Thyroid gland (tissue), 4 donors: ENCODE results near the gene SF1. TPM values are rescaled to one million over a fixed set of nuclear protein-coding genes. Genes with fewer than 3 reads are reported as not detected.

ENCODE experiments used
- DNase-seq, 2 donors: peaks; one replicate each; pipeline ENCODE4 v3.0.0-alpha.2; 2019
- H3K27ac ChIP-seq, 3 donors: fragments of 200-600 bp; sonication (generic); 1 replicate in 2 of 3; 2 replicates in 1 of 3; pipeline ENCODE4 v1.5.1; 2016 to 2019; ENCODE audit warnings: mild to moderate bottlenecking in 1 of 3, moderate library complexity in 1 of 3
- H3K27me3 ChIP-seq: fragments of 200-600 bp; sonication (generic); one replicate; pipeline ENCODE4 v1.5.1; 2019
- H3K36me3 ChIP-seq, 2 donors: fragments of 200-600 bp; sonication (generic); one replicate each; pipeline ENCODE4 v1.5.1; 2016 to 2019
- H3K4me1 ChIP-seq, 2 donors: fragments of 200-600 bp; sonication (generic); one replicate each; pipeline ENCODE4 v1.5.1; 2017 to 2019
- H3K4me3 ChIP-seq, 3 donors: fragments of 200-600 bp; sonication (generic); replicated peaks in 1 of 3; 1 replicate in 2 of 3; 2 replicates in 1 of 3; pipeline ENCODE4 v1.5.1; 2016; ENCODE audit warnings: mild to moderate bottlenecking in 1 of 3
- H3K9me3 ChIP-seq: fragments of 200-600 bp; sonication (generic); one replicate; pipeline ENCODE4 v1.5.1; 2017
- POLR2A ChIP-seq, 2 donors: fragments of 450-650 bp; IDR thresholded peaks; one replicate each; pipeline ENCODE4 v1.6.1; 2017; ENCODE audit warnings: antibody characterized with exemption in 2 of 2, mild to moderate bottlenecking in 2 of 2, moderate library complexity in 1 of 2
- WGBS, 2 donors: methylation state at CpG; one replicate each; pipeline ENCODE4 v1.1.5; 2017; 5-methylcytosine and 5-hydroxymethylcytosine counted together
- intact Hi-C: fragments of 100-400 bp; cut with DNase I; formaldehyde crosslinking; loops from one replicate; pipeline ENCODE4 v1.15.1; 2023
- total RNA-seq, 4 donors: library from RNA; depleted of rRNA; stranded (reverse); fragments of >200 nt; gene quantifications; one replicate each; pipeline ENCODE4 v1.2.3, GENCODE V29; 2016
- TF ChIP-seq, protein P1 (sequence below), 6 experiments: fragments of 200-600 bp in 3 of 6; fragments of 450-650 bp in 3 of 6; sonication (generic) in 3 of 6; IDR thresholded peaks; one replicate each; pipeline ENCODE4 v1.5.1; 2016 to 2019; ENCODE audit warnings: antibody characterized with exemption in 6 of 6, mild to moderate bottlenecking in 2 of 6, inconsistent platforms in 1 of 6, moderate library complexity in 1 of 6

The SF1 gene
- total RNA-seq, 4 donors from 2014 or later = 171 to 419 (median 297) TPM

- TF ChIP-seq, protein P1, sequence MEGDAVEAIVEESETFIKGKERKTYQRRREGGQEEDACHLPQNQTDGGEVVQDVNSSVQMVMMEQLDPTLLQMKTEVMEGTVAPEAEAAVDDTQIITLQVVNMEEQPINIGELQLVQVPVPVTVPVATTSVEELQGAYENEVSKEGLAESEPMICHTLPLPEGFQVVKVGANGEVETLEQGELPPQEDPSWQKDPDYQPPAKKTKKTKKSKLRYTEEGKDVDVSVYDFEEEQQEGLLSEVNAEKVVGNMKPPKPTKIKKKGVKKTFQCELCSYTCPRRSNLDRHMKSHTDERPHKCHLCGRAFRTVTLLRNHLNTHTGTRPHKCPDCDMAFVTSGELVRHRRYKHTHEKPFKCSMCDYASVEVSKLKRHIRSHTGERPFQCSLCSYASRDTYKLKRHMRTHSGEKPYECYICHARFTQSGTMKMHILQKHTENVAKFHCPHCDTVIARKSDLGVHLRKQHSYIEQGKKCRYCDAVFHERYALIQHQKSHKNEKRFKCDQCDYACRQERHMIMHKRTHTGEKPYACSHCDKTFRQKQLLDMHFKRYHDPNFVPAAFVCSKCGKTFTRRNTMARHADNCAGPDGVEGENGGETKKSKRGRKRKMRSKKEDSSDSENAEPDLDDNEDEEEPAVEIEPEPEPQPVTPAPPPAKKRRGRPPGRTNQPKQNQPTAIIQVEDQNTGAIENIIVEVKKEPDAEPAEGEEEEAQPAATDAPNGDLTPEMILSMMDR (IDR thresholded peaks at IDR 0.05) = peak in 5 of 6 experiments; percentile 48 to 70 (median 52)
- no peak for TF ChIP-seq POLR2A (IDR thresholded peaks at IDR 0.05)
- Histone ChIP-seq H3K36me3 (no peaks in the 10 kb centered on the region), H3K4me1 (peaks cover 32 to 54% of the 10 kb centered on the region in 2 donors), H3K9me3 (no peaks in the 10 kb centered on the region), H3K27me3 (peaks cover 27% of the 10 kb centered on the region), H3K27ac (peak overlapping the region in 2 of 3 donors; percentile 57 to 60), H3K4me3 (peak overlapping the region in 1 of 3 donors; percentile 40)
- WGBS, 2 donors = 0 to 2% methylated on average over 5 to 7 of the region's 58 CpGs
- intact Hi-C loops = no loop called here
- peak; percentile 42 to 50 for DNase-seq
Observed at GRCh38 chr11:64742889-64743590, 35.3 kb downstream of the SF1 start.

- peak overlapping the region in 2 of 3 donors; percentile 57 to 60 for H3K27ac ChIP-seq
- H3K9me3 ChIP-seq = no peaks in the 10 kb centered on the region
- H3K36me3 ChIP-seq = no peaks in the 10 kb centered on the region
- H3K27me3 ChIP-seq = peaks cover 27% of the 10 kb centered on the region
- DNase-seq = no peak
- WGBS, 2 donors = 11 to 22% methylated on average over 25 to 39 of the region's 54 CpGs
- intact Hi-C loops = no loop called here
- peaks cover 29 to 51% of the 10 kb centered on the region in 2 donors for H3K4me1 ChIP-seq
- TF ChIP-seq, protein P1 (IDR thresholded peaks at IDR 0.05) = no peak
- TF ChIP-seq POLR2A (IDR thresholded peaks at IDR 0.05) = no peak
- H3K4me3 ChIP-seq = peak overlapping the region in 1 of 3 donors; percentile 40
Observed at GRCh38 chr11:64742087-64742888, 36.1 kb downstream of the SF1 start.

DNA sequence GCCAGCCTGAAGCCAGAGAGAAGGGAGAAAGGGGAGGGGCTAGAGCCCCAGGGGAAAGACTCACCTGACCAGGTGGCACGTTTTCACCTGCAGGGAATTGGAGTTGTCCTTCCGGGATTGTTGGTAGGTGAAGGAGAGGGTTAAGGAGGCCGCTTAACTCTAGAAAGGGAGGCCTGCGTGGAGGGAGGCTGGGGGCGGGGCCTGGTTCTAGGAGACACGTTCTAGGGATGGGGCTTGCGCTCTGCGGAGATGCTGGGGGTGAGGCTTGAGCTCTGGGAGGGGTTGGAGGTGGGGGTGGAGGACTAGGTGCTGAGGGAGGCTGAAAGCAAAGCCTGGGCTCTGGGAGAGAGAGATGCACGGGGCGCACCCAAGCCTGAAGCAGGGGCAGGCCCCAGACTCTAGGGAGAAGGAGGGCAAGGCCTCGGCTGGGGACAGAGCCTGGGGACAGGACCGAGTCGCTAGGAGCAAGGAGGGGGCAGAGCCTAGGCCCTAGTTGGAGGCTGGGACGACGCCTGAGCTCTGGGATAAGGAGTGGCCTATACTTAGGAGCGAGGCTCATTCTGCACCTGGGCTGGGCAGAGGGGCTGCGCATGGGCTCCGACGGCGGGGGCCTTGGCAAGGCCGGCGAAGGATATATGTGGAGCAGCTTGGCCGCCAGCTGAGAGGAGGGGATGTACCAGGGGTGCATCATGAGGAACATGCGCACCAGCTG is 36.8 kb downstream of the SF1 start:
- H3K4me1 ChIP-seq = peaks cover 27 to 44% of the 10 kb centered on the region in 2 donors
- H3K27ac ChIP-seq = no peak overlapping the region
- 43 to 46% methylated on average over 21 to 24 of the region's 24 CpGs for WGBS, 2 donors

GRCh38 chr11:64739871-64740270 is 38.5 kb downstream of the SF1 start:
- Histone ChIP-seq H3K27me3 (peaks cover 15% of the 10 kb centered on the region), H3K9me3 (no peaks in the 10 kb centered on the region), H3K36me3 (no peaks in the 10 kb centered on the region), H3K27ac (no peak overlapping the region), H3K4me1 (peaks cover 19 to 27% of the 10 kb centered on the region in 2 donors), H3K4me3 (no peak overlapping the region)
- TF ChIP-seq, protein P1 (IDR thresholded peaks at IDR 0.05) = no peak
- TF ChIP-seq POLR2A (IDR thresholded peaks at IDR 0.05) = no peak
- 89 to 92% methylated on average over 12 of the region's 12 CpGs for WGBS, 2 donors
- intact Hi-C loops = no loop called here
- no peak for DNase-seq

More for the DNA sequence above, 36.8 kb downstream of the SF1 start:
- TF ChIP-seq POLR2A (IDR thresholded peaks at IDR 0.05) = no peak
- TF ChIP-seq, protein P1 (IDR thresholded peaks at IDR 0.05) = no peak
- Histone ChIP-seq H3K9me3 (no peaks in the 10 kb centered on the region), H3K4me3 (no peak overlapping the region), H3K27me3 (peaks cover 27% of the 10 kb centered on the region), H3K36me3 (no peaks in the 10 kb centered on the region)
- no peak for DNase-seq
- intact Hi-C loops = no loop called here
